Mucosa of stomach (tissue), 1 donor: Measurements from ENCODE around the gene CTRB2.

Source experiments
- H3K27me3 ChIP-seq: one replicate; pipeline ENCODE4 v1.7.0; 2013; ENCODE audit warnings: mild to moderate bottlenecking, low read length; ENCODE audit not compliant: control insufficient read depth, insufficient read depth
- H3K36me3 ChIP-seq: one replicate; pipeline ENCODE4 v1.7.0; 2013; ENCODE audit warnings: low read length; ENCODE audit not compliant: control insufficient read depth, insufficient read depth
- H3K4me1 ChIP-seq: one replicate; pipeline ENCODE4 v1.7.0; 2013; ENCODE audit warnings: mild to moderate bottlenecking, low read length; ENCODE audit not compliant: control insufficient read depth, insufficient read depth
- H3K4me3 ChIP-seq: one replicate; pipeline ENCODE4 v1.7.0; 2013; ENCODE audit warnings: low read length
- H3K9ac ChIP-seq: one replicate; pipeline ENCODE4 v1.7.0; 2013; ENCODE audit warnings: mild to moderate bottlenecking, low read length, moderate library complexity
- H3K9me3 ChIP-seq: one replicate; pipeline ENCODE4 v1.7.0; 2013; ENCODE audit warnings: mild to moderate bottlenecking, low read length, moderate library complexity; ENCODE audit not compliant: control insufficient read depth
- donor health status: Pancreatic carcinoma.

CTRB2 gene

GRCh38 chr16:75238853-75239541, 32.0 kb upstream of the CTRB2 start:
- H3K36me3 ChIP-seq: peaks cover 25% of the 10 kb centered on the region
- H3K4me3 ChIP-seq: no peak overlapping the region
- no peaks in the 10 kb centered on the region for H3K9me3 ChIP-seq
- H3K4me1 ChIP-seq: peaks cover 29% of the 10 kb centered on the region
- peak overlapping the region; percentile 31 for H3K9ac ChIP-seq
- H3K27me3 ChIP-seq: no peaks in the 10 kb centered on the region

- Histone ChIP-seq H3K9ac (no peak overlapping the region), H3K36me3 (peaks cover 25% of the 10 kb centered on the region), H3K9me3 (no peaks in the 10 kb centered on the region), H3K4me1 (peaks cover 26% of the 10 kb centered on the region), H3K4me3 (no peak overlapping the region), H3K27me3 (no peaks in the 10 kb centered on the region)
Measured at GRCh38 chr16:75238132-75238852, 31.3 kb upstream of the CTRB2 start.

- Histone ChIP-seq H3K9ac (no peak overlapping the region), H3K4me3 (no peak overlapping the region), H3K36me3 (peaks cover 20% of the 10 kb centered on the region), H3K27me3 (no peaks in the 10 kb centered on the region), H3K4me1 (peaks cover 22% of the 10 kb centered on the region), H3K9me3 (no peaks in the 10 kb centered on the region)
Measured at GRCh38 chr16:75237398-75238131, 30.6 kb upstream of the CTRB2 start.

- H3K27me3 ChIP-seq: no peaks in the 10 kb centered on the region
- peaks cover 22% of the 10 kb centered on the region for H3K4me1 ChIP-seq
- no peak overlapping the region for H3K9ac ChIP-seq
- H3K36me3 ChIP-seq: peaks cover 15% of the 10 kb centered on the region
- no peaks in the 10 kb centered on the region for H3K9me3 ChIP-seq
- no peak overlapping the region for H3K4me3 ChIP-seq
Measured at GRCh38 chr16:75236736-75237397, 29.9 kb upstream of the CTRB2 start.

- Histone ChIP-seq H3K36me3 (peaks cover 10% of the 10 kb centered on the region), H3K9me3 (no peaks in the 10 kb centered on the region), H3K27me3 (no peaks in the 10 kb centered on the region), H3K9ac (no peak overlapping the region), H3K4me3 (no peak overlapping the region), H3K4me1 (peaks cover 19% of the 10 kb centered on the region)
Measured at GRCh38 chr16:75236232-75236631, 29.3 kb upstream of the CTRB2 start.

GRCh38 chr16:75235721-75236193, 28.8 kb upstream of the CTRB2 start:
- Histone ChIP-seq H3K9ac (no peak overlapping the region), H3K27me3 (no peaks in the 10 kb centered on the region), H3K9me3 (no peaks in the 10 kb centered on the region), H3K4me1 (peaks cover 19% of the 10 kb centered on the region), H3K36me3 (peaks cover 5% of the 10 kb centered on the region), H3K4me3 (no peak overlapping the region)

GRCh38 chr16:75234856-75235696, 28.1 kb upstream of the CTRB2 start:
- H3K4me3 ChIP-seq: no peak overlapping the region
- no peak overlapping the region for H3K9ac ChIP-seq
- no peaks in the 10 kb centered on the region for H3K27me3 ChIP-seq
- no peaks in the 10 kb centered on the region for H3K9me3 ChIP-seq
- peaks cover 4% of the 10 kb centered on the region for H3K36me3 ChIP-seq
- peaks cover 19% of the 10 kb centered on the region for H3K4me1 ChIP-seq

- Histone ChIP-seq H3K4me3 (no peak overlapping the region), H3K27me3 (no peaks in the 10 kb centered on the region), H3K4me1 (peaks cover 12% of the 10 kb centered on the region), H3K9me3 (no peaks in the 10 kb centered on the region), H3K9ac (no peak overlapping the region), H3K36me3 (peaks cover 12% of the 10 kb centered on the region)
Measured at GRCh38 chr16:75233611-75233938, 26.6 kb upstream of the CTRB2 start.

GRCh38 chr16:75231570-75231969, 24.6 kb upstream of the CTRB2 start:
- Histone ChIP-seq H3K4me3 (no peak overlapping the region), H3K9ac (no peak overlapping the region), H3K36me3 (peaks cover 17% of the 10 kb centered on the region), H3K9me3 (no peaks in the 10 kb centered on the region), H3K27me3 (no peaks in the 10 kb centered on the region), H3K4me1 (peaks cover 12% of the 10 kb centered on the region)

- Histone ChIP-seq H3K4me3 (no peak overlapping the region), H3K9ac (no peak overlapping the region), H3K4me1 (peaks cover 12% of the 10 kb centered on the region), H3K36me3 (peaks cover 17% of the 10 kb centered on the region), H3K9me3 (no peaks in the 10 kb centered on the region), H3K27me3 (no peaks in the 10 kb centered on the region)
Measured at GRCh38 chr16:75230471-75231110, 23.6 kb upstream of the CTRB2 start.
